SK-N-SH treated with all-trans-retinoic acid at 6 μM for 48 hours (cell line): ENCODE measurements around the gene MVK.

Experiments
- ATAC-seq: fragments of 200-7000 bp; cut with Tn5 transposase; 3 replicates; pipeline ENCODE4 v1.9.1; 2020; ENCODE audit warnings: mild to moderate bottlenecking, moderate library complexity
- ARNTL ChIP-seq: fragments of 450-650 bp; formaldehyde crosslinking; IDR thresholded peaks from 2 replicates; pipeline ENCODE4 v1.5.0; 2020; ENCODE audit warnings: low read depth, mild to moderate bottlenecking, moderate library complexity, borderline replicate concordance
- BACH2 ChIP-seq: fragments of 250-450 bp; sonication (Bioruptor Pico); IDR thresholded peaks from 2 replicates; pipeline ENCODE4 v1.9.0; 2021; ENCODE audit warnings: mild to moderate bottlenecking, borderline replicate concordance
- CSDC2 ChIP-seq: fragments of 250-450 bp; sonication (Bioruptor Pico); IDR thresholded peaks from 2 replicates; pipeline ENCODE4 v1.5.0; 2020; ENCODE audit warnings: mild to moderate bottlenecking, moderate library complexity
- ESRRG ChIP-seq: fragments of 250-450 bp; sonication (Bioruptor Pico); IDR thresholded peaks from 2 replicates; pipeline ENCODE4 v1.6.1; 2021; ENCODE audit warnings: mild to moderate bottlenecking
- GLIS3 ChIP-seq: fragments of 250-450 bp; sonication (Bioruptor Pico); IDR thresholded peaks from 2 replicates; pipeline ENCODE4 v1.5.0; 2020; ENCODE audit warnings: mild to moderate bottlenecking, moderate library complexity
- ISL1 ChIP-seq: fragments of 250-450 bp; sonication (Bioruptor Pico); IDR thresholded peaks from 2 replicates; pipeline ENCODE4 v2.1.2; 2022; ENCODE audit warnings: mild to moderate bottlenecking, moderate library complexity
- OSR1 ChIP-seq: fragments of 250-450 bp; sonication (Bioruptor Pico); IDR thresholded peaks from 2 replicates; pipeline ENCODE4 v1.8.0; 2022; ENCODE audit warnings: moderate library complexity, mild to moderate bottlenecking, inconsistent platforms
- PPARA ChIP-seq: fragments of 250-450 bp; sonication (Bioruptor Pico); IDR thresholded peaks from 2 replicates; pipeline ENCODE4 v1.5.0; 2020; ENCODE audit warnings: mild to moderate bottlenecking, borderline replicate concordance
- RARB ChIP-seq: fragments of 250-450 bp; sonication (Bioruptor Pico); IDR thresholded peaks from 2 replicates; pipeline ENCODE4 v1.8.0; 2021; ENCODE audit warnings: mild to moderate bottlenecking, moderate library complexity
- SNAI2 ChIP-seq: fragments of 250-450 bp; sonication (Bioruptor Pico); IDR thresholded peaks from 2 replicates; pipeline ENCODE4 v1.5.0; 2020; ENCODE audit warnings: mild to moderate bottlenecking, moderate library complexity
- TCF4 ChIP-seq: fragments of 250-450 bp; sonication (Bioruptor Pico); IDR thresholded peaks from 2 replicates; pipeline ENCODE4 v1.8.0; 2021; ENCODE audit warnings: mild to moderate bottlenecking, moderate library complexity, borderline replicate concordance
- TOX ChIP-seq: fragments of 250-450 bp; sonication (Bioruptor Pico); IDR thresholded peaks from 2 replicates; pipeline ENCODE4 v1.8.0; 2021; ENCODE audit warnings: mild to moderate bottlenecking, moderate library complexity, borderline replicate concordance
- ZC3H10 ChIP-seq: fragments of 250-450 bp; sonication (Bioruptor Pico); IDR thresholded peaks from 2 replicates; pipeline ENCODE4 v1.5.1; 2021; ENCODE audit warnings: mild to moderate bottlenecking, moderate library complexity
- ZFP3 ChIP-seq: fragments of 250-450 bp; sonication (Bioruptor Pico); IDR thresholded peaks from 2 replicates; pipeline ENCODE4 v1.5.0; 2020; ENCODE audit warnings: mild to moderate bottlenecking, moderate library complexity
- ZFP30 ChIP-seq: fragments of 450-650 bp; formaldehyde crosslinking; IDR thresholded peaks from 2 replicates; pipeline ENCODE4 v1.5.0; 2022; ENCODE audit warnings: mild to moderate bottlenecking, moderate library complexity
- ZNF565 ChIP-seq: fragments of 450-650 bp; formaldehyde crosslinking; conservative IDR thresholded peaks from 2 replicates; pipeline ENCODE4 v1.5.0; 2020; ENCODE audit warnings: low read depth, mild to moderate bottlenecking, moderate library complexity
- ZNF70 ChIP-seq: fragments of 450-650 bp; formaldehyde crosslinking; IDR thresholded peaks from 2 replicates; pipeline ENCODE4 v1.5.0; 2020; ENCODE audit warnings: mild to moderate bottlenecking, moderate library complexity
- ZNF8 ChIP-seq: fragments of 450-650 bp; formaldehyde crosslinking; IDR thresholded peaks from 2 replicates; pipeline ENCODE4 v1.5.0; 2020; ENCODE audit warnings: mild to moderate bottlenecking, moderate library complexity
- TF ChIP-seq, protein P1 (sequence below): fragments of 250-450 bp; sonication (Bioruptor Pico); IDR thresholded peaks from 2 replicates; pipeline ENCODE4 v1.5.0; 2020; ENCODE audit warnings: mild to moderate bottlenecking, moderate library complexity
- TF ChIP-seq, protein P2 (sequence below): fragments of 250-450 bp; sonication (Bioruptor Pico); IDR thresholded peaks from 2 replicates; pipeline ENCODE4 v1.8.0; 2020; ENCODE audit warnings: mild to moderate bottlenecking, moderate library complexity, borderline replicate concordance
- TF ChIP-seq, protein P3 (sequence below): fragments of 250-450 bp; sonication (Bioruptor Pico); IDR thresholded peaks from 2 replicates; pipeline ENCODE4 v1.8.0; 2021; ENCODE audit warnings: low read depth, mild to moderate bottlenecking, moderate library complexity, borderline replicate concordance
- TF ChIP-seq, protein P4 (sequence below): fragments of 250-450 bp; sonication (Bioruptor Pico); IDR thresholded peaks from 2 replicates; pipeline ENCODE4 v1.5.1; 2021; ENCODE audit warnings: mild to moderate bottlenecking, moderate library complexity
- TF ChIP-seq, protein P5 (sequence below): fragments of 250-450 bp; sonication (Bioruptor Pico); IDR thresholded peaks from 2 replicates; pipeline ENCODE4 v1.5.1; 2020; ENCODE audit warnings: low read depth, mild to moderate bottlenecking, moderate library complexity

MVK gene

DNA sequence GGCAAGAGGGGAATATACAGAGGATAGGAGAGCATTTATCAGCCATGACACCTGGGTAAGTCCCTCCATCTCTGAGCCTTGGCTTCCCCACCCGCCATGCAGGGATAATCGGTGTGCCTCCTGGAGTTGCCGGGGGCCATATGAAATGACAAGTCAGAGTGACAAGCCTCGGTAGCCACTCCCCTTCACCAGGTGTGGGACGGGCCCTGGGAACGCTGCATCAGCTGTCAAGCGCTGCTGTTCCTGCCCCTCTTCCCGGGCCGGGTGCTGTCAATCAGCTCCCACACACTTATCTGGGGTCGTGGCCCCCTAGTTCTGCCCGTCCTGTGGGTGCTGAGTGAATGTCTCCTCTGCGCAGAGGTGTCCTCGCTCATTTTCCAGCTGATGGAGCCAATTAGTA lies 57.2 kb downstream of the MVK start:
- TF ChIP-seq ZNF70 (CRISPR knock-in tag) = no peak
- no peak for ATAC-seq

DNA sequence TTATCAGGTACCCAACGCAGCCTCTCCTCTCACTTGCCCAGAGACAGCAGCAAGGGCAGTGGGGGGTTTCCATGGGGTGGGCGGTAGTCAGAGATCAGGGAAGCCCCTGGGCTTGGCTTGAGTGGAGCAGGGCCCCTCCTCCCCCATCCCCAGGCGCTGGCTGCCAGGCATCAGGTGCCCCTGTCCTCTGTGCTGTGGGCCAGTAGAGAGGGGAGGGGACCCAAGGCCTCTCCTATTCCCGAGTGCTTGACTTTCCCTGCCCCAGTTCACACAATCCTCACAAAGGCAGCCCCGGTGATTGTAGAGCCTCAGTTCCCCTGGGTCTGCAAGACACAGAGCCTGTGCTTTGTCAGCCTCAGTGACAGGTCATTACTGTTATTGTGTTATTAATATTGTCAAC lies 57.7 kb downstream of the MVK start:
- TF ChIP-seq ZFP30 (CRISPR knock-in tag) (no peak), OSR1 (CRISPR knock-in tag) (no peak), ZNF8 (no peak), ZNF565 (CRISPR knock-in tag) (no peak), CSDC2 (no peak), RARB (CRISPR knock-in tag) (no peak), ZC3H10 (CRISPR knock-in tag) (no peak), PPARA (CRISPR knock-in tag) (no peak), ISL1 (CRISPR knock-in tag) (no peak)
- TF ChIP-seq, protein P1, sequence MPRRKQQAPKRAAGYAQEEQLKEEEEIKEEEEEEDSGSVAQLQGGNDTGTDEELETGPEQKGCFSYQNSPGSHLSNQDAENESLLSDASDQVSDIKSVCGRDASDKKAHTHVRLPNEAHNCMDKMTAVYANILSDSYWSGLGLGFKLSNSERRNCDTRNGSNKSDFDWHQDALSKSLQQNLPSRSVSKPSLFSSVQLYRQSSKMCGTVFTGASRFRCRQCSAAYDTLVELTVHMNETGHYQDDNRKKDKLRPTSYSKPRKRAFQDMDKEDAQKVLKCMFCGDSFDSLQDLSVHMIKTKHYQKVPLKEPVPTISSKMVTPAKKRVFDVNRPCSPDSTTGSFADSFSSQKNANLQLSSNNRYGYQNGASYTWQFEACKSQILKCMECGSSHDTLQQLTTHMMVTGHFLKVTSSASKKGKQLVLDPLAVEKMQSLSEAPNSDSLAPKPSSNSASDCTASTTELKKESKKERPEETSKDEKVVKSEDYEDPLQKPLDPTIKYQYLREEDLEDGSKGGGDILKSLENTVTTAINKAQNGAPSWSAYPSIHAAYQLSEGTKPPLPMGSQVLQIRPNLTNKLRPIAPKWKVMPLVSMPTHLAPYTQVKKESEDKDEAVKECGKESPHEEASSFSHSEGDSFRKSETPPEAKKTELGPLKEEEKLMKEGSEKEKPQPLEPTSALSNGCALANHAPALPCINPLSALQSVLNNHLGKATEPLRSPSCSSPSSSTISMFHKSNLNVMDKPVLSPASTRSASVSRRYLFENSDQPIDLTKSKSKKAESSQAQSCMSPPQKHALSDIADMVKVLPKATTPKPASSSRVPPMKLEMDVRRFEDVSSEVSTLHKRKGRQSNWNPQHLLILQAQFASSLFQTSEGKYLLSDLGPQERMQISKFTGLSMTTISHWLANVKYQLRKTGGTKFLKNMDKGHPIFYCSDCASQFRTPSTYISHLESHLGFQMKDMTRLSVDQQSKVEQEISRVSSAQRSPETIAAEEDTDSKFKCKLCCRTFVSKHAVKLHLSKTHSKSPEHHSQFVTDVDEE (CRISPR knock-in tag) = no peak
- no peak for ATAC-seq

DNA sequence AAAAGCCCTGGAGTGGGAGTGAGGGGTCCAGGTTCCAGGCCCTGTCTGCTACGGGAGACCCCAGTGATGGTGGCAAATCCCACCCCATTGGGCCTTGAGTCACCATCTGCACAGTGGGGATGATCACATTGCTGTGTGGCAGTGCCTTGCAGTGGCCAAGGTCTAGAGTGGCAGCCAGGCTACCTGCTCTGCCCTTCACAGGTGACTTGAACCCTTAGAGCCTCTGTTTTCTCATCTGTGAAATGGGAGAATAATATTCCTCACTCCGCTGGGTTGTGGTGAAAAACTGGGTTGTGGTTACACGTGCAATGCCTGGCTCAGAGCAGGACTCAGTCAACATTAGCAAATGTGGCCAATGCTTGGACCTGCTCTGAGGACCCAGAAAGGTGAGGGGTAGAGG lies 58.2 kb downstream of the MVK start:
- ATAC-seq = no peak
- TF ChIP-seq, protein P2, sequence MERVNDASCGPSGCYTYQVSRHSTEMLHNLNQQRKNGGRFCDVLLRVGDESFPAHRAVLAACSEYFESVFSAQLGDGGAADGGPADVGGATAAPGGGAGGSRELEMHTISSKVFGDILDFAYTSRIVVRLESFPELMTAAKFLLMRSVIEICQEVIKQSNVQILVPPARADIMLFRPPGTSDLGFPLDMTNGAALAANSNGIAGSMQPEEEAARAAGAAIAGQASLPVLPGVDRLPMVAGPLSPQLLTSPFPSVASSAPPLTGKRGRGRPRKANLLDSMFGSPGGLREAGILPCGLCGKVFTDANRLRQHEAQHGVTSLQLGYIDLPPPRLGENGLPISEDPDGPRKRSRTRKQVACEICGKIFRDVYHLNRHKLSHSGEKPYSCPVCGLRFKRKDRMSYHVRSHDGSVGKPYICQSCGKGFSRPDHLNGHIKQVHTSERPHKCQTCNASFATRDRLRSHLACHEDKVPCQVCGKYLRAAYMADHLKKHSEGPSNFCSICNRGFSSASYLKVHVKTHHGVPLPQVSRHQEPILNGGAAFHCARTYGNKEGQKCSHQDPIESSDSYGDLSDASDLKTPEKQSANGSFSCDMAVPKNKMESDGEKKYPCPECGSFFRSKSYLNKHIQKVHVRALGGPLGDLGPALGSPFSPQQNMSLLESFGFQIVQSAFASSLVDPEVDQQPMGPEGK = no peak
- TF ChIP-seq ZC3H10 (CRISPR knock-in tag) = no peak
- no peak for TF ChIP-seq TCF4 (CRISPR knock-in tag)
- TF ChIP-seq OSR1 (CRISPR knock-in tag) = no peak
- TF ChIP-seq, protein P3, sequence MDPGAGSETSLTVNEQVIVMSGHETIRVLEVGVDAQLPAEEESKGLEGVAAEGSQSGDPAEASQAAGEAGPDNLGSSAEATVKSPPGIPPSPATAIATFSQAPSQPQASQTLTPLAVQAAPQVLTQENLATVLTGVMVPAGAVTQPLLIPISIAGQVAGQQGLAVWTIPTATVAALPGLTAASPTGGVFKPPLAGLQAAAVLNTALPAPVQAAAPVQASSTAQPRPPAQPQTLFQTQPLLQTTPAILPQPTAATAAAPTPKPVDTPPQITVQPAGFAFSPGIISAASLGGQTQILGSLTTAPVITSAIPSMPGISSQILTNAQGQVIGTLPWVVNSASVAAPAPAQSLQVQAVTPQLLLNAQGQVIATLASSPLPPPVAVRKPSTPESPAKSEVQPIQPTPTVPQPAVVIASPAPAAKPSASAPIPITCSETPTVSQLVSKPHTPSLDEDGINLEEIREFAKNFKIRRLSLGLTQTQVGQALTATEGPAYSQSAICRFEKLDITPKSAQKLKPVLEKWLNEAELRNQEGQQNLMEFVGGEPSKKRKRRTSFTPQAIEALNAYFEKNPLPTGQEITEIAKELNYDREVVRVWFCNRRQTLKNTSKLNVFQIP (CRISPR knock-in tag) = no peak
- no peak for TF ChIP-seq ARNTL
- TF ChIP-seq ESRRG = no peak
- no peak for TF ChIP-seq ZNF70 (CRISPR knock-in tag)
- TF ChIP-seq ZFP3 (CRISPR knock-in tag) = no peak
- no peak for TF ChIP-seq TOX (CRISPR knock-in tag)
- TF ChIP-seq PPARA (CRISPR knock-in tag) = no peak
- TF ChIP-seq ZNF8 = no peak
- no peak for TF ChIP-seq ZNF565 (CRISPR knock-in tag)
- no peak for TF ChIP-seq ZFP30 (CRISPR knock-in tag)
- TF ChIP-seq SNAI2 (CRISPR knock-in tag) = no peak
- no peak for TF ChIP-seq ISL1 (CRISPR knock-in tag)
- TF ChIP-seq, protein P4, sequence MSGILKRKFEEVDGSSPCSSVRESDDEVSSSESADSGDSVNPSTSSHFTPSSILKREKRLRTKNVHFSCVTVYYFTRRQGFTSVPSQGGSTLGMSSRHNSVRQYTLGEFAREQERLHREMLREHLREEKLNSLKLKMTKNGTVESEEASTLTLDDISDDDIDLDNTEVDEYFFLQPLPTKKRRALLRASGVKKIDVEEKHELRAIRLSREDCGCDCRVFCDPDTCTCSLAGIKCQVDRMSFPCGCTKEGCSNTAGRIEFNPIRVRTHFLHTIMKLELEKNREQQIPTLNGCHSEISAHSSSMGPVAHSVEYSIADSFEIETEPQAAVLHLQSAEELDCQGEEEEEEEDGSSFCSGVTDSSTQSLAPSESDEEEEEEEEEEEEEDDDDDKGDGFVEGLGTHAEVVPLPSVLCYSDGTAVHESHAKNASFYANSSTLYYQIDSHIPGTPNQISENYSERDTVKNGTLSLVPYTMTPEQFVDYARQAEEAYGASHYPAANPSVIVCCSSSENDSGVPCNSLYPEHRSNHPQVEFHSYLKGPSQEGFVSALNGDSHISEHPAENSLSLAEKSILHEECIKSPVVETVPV (CRISPR knock-in tag) = no peak
- no peak for TF ChIP-seq BACH2

DNA sequence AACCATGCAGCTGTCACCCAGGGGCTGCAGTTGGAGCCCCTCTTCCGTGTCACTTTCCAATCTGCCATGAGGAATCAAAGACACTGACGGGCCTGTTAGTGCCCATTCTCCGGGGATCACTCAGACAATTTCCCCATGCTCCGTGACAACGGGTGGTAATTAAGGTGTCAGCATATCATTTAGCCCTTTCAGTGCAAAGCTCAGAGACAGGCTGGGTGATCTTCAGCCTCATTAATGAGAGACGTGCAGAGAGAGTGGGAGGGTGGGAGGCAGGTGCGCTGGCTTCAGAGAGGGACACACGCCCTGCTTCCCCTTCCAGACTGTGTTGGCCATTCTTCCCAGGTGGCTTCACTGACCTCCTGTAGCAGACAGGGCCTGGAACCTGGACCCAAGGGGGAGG lies 58.7 kb downstream of the MVK start:
- no peak for ATAC-seq
- TF ChIP-seq ZNF565 (CRISPR knock-in tag) (no peak), SNAI2 (CRISPR knock-in tag) (no peak), BACH2 (no peak), ESRRG (no peak), ZFP3 (CRISPR knock-in tag) (no peak), ZFP30 (CRISPR knock-in tag) (no peak), GLIS3 (no peak), CSDC2 (no peak), RARB (CRISPR knock-in tag) (no peak), ZC3H10 (CRISPR knock-in tag) (no peak), ZNF8 (no peak)
- TF ChIP-seq, protein P1 (CRISPR knock-in tag) = no peak
- TF ChIP-seq, protein P3 (CRISPR knock-in tag) = no peak
- TF ChIP-seq, protein P5, sequence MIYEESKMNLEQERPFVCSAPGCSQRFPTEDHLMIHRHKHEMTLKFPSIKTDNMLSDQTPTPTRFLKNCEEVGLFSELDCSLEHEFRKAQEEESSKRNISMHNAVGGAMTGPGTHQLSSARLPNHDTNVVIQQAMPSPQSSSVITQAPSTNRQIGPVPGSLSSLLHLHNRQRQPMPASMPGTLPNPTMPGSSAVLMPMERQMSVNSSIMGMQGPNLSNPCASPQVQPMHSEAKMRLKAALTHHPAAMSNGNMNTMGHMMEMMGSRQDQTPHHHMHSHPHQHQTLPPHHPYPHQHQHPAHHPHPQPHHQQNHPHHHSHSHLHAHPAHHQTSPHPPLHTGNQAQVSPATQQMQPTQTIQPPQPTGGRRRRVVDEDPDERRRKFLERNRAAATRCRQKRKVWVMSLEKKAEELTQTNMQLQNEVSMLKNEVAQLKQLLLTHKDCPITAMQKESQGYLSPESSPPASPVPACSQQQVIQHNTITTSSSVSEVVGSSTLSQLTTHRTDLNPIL (CRISPR knock-in tag) = no peak
